Measurements from ENCODE around the gene CD209.

Gene CD209

DNA sequence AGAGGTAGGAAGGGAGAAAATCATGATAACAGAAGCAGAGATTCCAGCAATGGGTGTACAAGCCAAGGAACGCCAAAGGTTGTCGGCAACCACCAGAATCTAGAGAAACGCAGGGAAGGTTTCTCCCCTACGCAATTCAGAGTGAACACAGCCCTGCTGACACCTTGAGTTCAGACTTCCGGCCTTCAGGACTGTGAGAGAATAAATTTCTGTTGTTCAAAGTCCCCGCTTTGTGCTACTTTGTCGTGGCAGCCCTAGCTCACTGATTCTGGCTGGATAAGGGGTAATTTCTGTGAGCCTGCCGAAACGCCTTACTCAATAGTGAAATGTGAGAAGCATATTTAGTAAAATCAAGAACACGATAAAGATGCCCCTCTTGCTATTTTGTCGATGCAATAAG is 10.1 kb downstream of the CD209 start:
- no peak for DNase-seq

- no peak for DNase-seq
These were observed 11.2 kb downstream of the CD209 start for GRCh38 chr19:7736148-7736547.

DNA sequence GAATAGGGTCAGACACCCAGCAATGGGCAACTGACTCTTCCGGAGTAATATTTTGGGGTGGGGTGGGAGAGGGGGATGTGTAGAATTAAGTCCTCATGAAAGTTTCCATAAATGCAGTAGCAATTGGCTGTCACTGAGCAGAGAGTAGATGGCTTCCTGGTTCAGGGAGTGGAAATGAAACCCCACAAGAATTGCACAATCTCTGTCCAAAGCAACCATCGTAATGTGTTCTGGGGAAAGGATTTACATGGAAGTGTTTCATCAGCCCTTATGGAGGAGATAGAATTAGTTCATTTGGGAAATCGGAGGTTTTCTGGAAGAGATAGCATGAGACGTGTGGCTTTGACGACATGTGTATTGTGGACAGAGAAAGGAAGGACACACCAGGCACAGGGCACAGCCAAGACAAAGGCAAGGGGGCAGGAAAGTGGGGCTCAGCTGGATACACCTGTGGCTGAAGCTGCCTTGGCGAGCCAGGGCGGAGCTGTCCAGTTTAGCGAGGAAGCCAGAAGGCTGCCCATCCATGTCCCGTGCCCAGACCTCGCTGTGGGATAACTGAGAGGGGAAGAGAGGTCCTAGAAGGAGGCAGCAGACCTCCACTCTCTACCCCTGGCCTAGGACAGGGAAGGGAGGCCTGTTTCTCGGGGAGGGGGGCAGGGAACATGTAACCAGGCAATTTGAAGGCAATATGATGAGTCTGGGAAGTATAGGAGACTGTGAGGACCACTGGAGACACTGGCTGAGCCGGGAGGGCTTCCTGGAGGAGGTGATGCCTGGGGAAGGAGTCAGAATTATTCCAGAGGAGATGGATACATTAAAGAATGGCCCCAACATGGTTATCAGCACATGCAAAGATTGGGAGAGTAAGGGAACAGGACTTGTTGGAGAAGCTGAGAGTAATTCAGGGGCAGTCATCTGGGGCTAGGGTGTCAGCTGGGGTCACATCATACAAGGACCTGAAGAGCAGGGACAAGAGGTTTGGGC is 12.8 kb downstream of the CD209 start:
- DNase-seq: no peak

GRCh38 chr19:7733376-7733775 is 14.0 kb downstream of the CD209 start:
- DNase-seq: no peak

GRCh38 chr19:7732045-7732444 is 15.3 kb downstream of the CD209 start, which contains the start of gene CLEC4G:
CLEC4G (minus strand) TSS chr19:7732110; CDS start chr19:7732102, 8 bp downstream.
- DNase-seq: no peak

GRCh38 chr19:7731615-7732014 is 15.7 kb downstream of the CD209 start:
- DNase-seq: no peak

- DNase-seq: no peak
These were observed 16.1 kb downstream of the CD209 start for GRCh38 chr19:7731218-7731595.

- DNase-seq: no peak
These were observed 16.8 kb downstream of the CD209 start for GRCh38 chr19:7730286-7731217.

- DNase-seq: no peak
These were observed 17.5 kb downstream of the CD209 start for GRCh38 chr19:7729831-7730285.

- no peak for DNase-seq
These were observed 18.1 kb downstream of the CD209 start for GRCh38 chr19:7729211-7729610.

GRCh38 chr19:7725791-7726190 is 21.5 kb downstream of the CD209 start:
- DNase-seq: no peak

GRCh38 chr19:7722231-7722651 is 25.1 kb downstream of the CD209 start:
- no peak for DNase-seq

- DNase-seq: no peak
These were observed 27.0 kb downstream of the CD209 start for GRCh38 chr19:7720351-7720750.

GRCh38 chr19:7718668-7719067 is 28.7 kb downstream of the CD209 start:
- no peak for DNase-seq

DNA sequence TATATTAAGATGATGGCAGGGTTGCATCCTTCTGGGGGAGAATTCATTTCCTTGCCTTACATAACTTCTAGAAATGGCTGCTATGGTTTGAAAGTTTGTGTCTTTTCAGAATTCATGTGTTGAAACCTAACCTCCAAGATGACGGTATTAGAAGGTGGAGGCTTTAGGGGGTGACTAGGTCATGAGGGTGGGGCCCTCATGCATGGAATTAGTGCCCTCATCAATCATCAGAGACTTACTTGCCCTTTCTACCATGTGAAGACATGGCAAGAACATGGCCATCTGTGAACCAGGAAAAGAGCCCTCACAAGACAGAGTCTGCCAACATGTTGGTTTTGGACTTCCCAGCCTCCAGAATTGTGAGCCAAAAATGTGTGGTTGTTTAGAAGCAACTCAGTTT is 30.6 kb downstream of the CD209 start:
- DNase-seq: no peak

GRCh38 chr19:7715671-7716070 is 31.7 kb downstream of the CD209 start:
- DNase-seq: no peak

DNA sequence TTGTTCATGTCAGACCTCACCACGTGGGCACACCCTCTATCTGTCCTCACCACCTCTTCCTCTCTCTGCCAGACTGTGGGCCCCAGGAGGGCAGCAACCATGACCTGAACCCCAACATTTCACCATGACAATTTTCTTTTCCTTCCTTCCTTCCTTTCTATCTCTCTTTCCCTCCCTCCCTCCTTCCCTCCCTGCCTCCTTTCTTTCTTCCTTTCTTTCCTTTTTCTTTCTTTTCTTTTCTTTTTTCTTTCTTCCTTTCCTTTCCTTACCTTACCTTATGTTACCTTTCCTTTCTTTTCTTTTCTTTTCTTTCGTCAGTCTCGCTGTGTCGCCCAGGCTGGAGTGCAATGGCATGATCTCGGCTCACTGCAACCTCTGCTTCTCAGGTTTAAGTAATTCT is 36.7 kb downstream of the CD209 start:
- DNase-seq: no peak

GRCh38 chr19:7709932-7710460 is 37.3 kb downstream of the CD209 start:
- no peak for DNase-seq

DNA sequence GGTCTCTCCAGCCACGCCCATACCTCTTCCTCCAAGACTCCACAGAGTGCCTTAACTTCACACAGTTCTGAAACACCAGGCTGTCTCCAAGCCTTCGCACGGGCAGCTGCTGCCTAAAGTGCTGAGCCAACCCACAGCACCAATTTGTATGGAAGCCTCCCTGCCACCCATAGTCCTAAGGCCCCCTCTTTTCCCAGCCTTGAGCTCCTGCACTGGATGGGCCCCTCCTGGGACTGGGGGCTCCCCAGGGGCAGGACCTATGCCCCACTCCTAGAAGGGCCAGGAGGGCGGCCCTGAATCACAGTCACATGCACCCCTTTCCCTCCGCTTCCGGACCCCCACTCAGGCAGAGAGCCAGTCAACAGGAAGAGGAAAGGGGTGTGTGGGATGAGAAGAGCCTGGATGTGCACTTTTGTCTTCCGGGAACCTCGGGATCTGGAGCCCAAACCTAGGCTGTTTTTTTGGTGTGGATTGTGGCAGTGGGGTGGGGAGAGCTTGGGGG is 40.3 kb downstream of the CD209 start:
- no peak for DNase-seq

GRCh38 chr19:7706188-7706954 is 41.0 kb downstream of the CD209 start:
- DNase-seq: no peak

GRCh38 chr19:7705387-7706187 is 41.7 kb downstream of the CD209 start:
- DNase-seq: no peak

All from HCEC 1CT (cell line).